ENCODE measurements around the gene EDN2.

GRCh38 chr1:41525891-41526587 is 41.6 kb upstream of the EDN2 start:
- TF ChIP-seq POLR2A (IDR thresholded peaks at IDR 0.05): no peak
- no peak for TF ChIP-seq CTCF (IDR thresholded peaks at IDR 0.05)
- TF ChIP-seq POLR2AphosphoS5 (IDR thresholded peaks at IDR 0.05; ENCODE audit: insufficient read depth in 1 of 2, low read depth in 1 of 2): no peak
